Lower leg skin (tissue), 4 donors: ENCODE results near the gene TPO. TPM values are rescaled to one million over a fixed set of nuclear protein-coding genes. Genes with fewer than 3 reads are reported as not detected.

ENCODE experiments used
- DNase-seq, 2 donors: peaks; one replicate each; pipeline ENCODE4 v3.0.0-alpha.2; 2019; ENCODE audit warnings: low spot score in 2 of 2
- H3K4me3 ChIP-seq: fragments of 200-600 bp; sonication (generic); 2 replicates; pipeline ENCODE4 v1.5.1; 2017; ENCODE audit warnings: mild to moderate bottlenecking, low read depth; ENCODE audit not compliant: poor library complexity, severe bottlenecking
- CTCF ChIP-seq, 3 donors: fragments of 450-650 bp; IDR thresholded peaks; one replicate each; pipeline ENCODE4 v1.5.1; 2016; ENCODE audit warnings: antibody characterized with exemption in 3 of 3, mild to moderate bottlenecking in 3 of 3, moderate library complexity in 2 of 3
- POLR2A ChIP-seq, 2 donors: fragments of 450-650 bp; IDR thresholded peaks; one replicate each; pipeline ENCODE4 v1.6.1; 2016 to 2017; ENCODE audit warnings: antibody characterized with exemption in 2 of 2, mild to moderate bottlenecking in 1 of 2, moderate library complexity in 1 of 2
- WGBS, 2 donors: methylation state at CpG; one replicate each; pipeline ENCODE4 v1.1.5; 2018; 5-methylcytosine and 5-hydroxymethylcytosine counted together
- intact Hi-C: fragments of 100-400 bp; cut with DNase I; formaldehyde crosslinking; loops from one replicate; pipeline ENCODE4 v1.15.0; 2023; ENCODE audit warnings: low total_unique reads
- total RNA-seq, 4 donors: library from RNA; depleted of rRNA; stranded (reverse); fragments of >200 nt; gene quantifications; one replicate each; pipeline ENCODE4 v1.1.0, GENCODE V29; 2016

The TPO gene
- total RNA-seq, 4 donors from 2014 or later: 0.64 to 5.9 (median 2.2) TPM

GRCh38 chr2:1586251-1586922 is 173.1 kb downstream of the TPO start:
- 84 to 86% methylated on average over 10 to 13 of the region's 14 CpGs for WGBS, 2 donors
- H3K4me3 ChIP-seq: no peak overlapping the region
- peak in 1 of 2 donors; percentile 52 for DNase-seq
- intact Hi-C loops: no loop called here
- TF ChIP-seq CTCF (IDR thresholded peaks at IDR 0.05) (no peak), POLR2A (IDR thresholded peaks at IDR 0.05) (no peak)

GRCh38 chr2:1586923-1587840 is 173.9 kb downstream of the TPO start:
- peak in 1 of 2 donors; percentile 82 for DNase-seq
- intact Hi-C loops: no loop called here
- 75 to 78% methylated on average over 17 of the region's 17 CpGs for WGBS, 2 donors
- H3K4me3 ChIP-seq: no peak overlapping the region
- TF ChIP-seq CTCF (IDR thresholded peaks at IDR 0.05) (no peak), POLR2A (IDR thresholded peaks at IDR 0.05) (no peak)

- TF ChIP-seq POLR2A (IDR thresholded peaks at IDR 0.05) (no peak), CTCF (IDR thresholded peaks at IDR 0.05) (no peak)
- DNase-seq: peak in 1 of 2 donors; percentile 83
- intact Hi-C loops: no loop called here
- WGBS, 2 donors: 87 to 88% methylated on average over 27 of the region's 27 CpGs
- H3K4me3 ChIP-seq: no peak overlapping the region
Observed at GRCh38 chr2:1588051-1588977, 175.1 kb downstream of the TPO start.

- no peak overlapping the region for H3K4me3 ChIP-seq
- TF ChIP-seq POLR2A (IDR thresholded peaks at IDR 0.05): no peak
- TF ChIP-seq CTCF (IDR thresholded peaks at IDR 0.05): no peak
- DNase-seq: peak in 1 of 2 donors; percentile 73
- intact Hi-C loops: no loop called here
- 80 to 84% methylated on average over 12 to 15 of the region's 15 CpGs for WGBS, 2 donors
Observed at GRCh38 chr2:1588978-1589621, 175.8 kb downstream of the TPO start.
